LNCaP clone FGC (cell line): ENCODE results near the gene NACA2.
"Not testable (repeated sequence)": the region's sequence is repeated elsewhere in the genome, so short reads cannot be mapped to it uniquely, and the experiment has no call there.

Source experiments
- DNase-seq: peaks from one replicate; pipeline ENCODE4 v3.0.0-alpha.2; 2011; ENCODE audit warnings: low read depth
- H3K4me3 ChIP-seq: 2 replicates; pipeline ENCODE4 v1.5.1; 2011; ENCODE audit warnings: mild to moderate bottlenecking, low read depth, low read length, control low read depth
- TF ChIP-seq, protein P1 (sequence below): IDR thresholded peaks from 2 replicates; pipeline ENCODE4 v1.5.1; 2012; ENCODE audit warnings: mild to moderate bottlenecking; ENCODE audit not compliant: control insufficient read depth, insufficient read depth; ENCODE audit errors: extremely low read depth

NACA2 gene

DNA sequence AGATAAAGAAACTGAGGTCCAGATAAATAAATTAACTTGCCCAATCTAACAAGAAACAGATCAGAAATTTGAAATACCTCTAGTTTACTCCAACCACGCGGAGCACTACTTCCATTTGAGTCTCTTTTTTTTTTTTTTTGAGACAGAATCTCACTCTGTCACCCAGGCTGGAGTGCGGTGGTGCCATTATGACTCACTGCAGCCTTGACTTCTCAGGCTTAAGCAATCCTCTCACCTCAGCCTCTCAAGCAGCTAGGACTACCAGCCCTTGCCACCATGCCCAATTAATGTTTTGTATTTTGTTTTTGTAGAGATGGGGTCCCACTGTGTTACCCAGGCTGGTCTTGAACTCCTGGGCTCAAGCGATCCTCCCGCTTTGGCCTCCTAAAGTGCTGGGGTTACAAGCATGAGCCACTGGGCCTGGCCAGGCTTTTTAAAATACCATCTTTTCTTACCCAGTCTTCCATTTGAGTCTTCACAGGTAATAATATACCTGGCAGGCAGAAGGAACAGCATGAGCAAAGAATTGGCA is 3.3 kb upstream of the NACA2 start:
- DNase-seq: no peak
- TF ChIP-seq, protein P1, sequence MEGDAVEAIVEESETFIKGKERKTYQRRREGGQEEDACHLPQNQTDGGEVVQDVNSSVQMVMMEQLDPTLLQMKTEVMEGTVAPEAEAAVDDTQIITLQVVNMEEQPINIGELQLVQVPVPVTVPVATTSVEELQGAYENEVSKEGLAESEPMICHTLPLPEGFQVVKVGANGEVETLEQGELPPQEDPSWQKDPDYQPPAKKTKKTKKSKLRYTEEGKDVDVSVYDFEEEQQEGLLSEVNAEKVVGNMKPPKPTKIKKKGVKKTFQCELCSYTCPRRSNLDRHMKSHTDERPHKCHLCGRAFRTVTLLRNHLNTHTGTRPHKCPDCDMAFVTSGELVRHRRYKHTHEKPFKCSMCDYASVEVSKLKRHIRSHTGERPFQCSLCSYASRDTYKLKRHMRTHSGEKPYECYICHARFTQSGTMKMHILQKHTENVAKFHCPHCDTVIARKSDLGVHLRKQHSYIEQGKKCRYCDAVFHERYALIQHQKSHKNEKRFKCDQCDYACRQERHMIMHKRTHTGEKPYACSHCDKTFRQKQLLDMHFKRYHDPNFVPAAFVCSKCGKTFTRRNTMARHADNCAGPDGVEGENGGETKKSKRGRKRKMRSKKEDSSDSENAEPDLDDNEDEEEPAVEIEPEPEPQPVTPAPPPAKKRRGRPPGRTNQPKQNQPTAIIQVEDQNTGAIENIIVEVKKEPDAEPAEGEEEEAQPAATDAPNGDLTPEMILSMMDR: no peak

DNA sequence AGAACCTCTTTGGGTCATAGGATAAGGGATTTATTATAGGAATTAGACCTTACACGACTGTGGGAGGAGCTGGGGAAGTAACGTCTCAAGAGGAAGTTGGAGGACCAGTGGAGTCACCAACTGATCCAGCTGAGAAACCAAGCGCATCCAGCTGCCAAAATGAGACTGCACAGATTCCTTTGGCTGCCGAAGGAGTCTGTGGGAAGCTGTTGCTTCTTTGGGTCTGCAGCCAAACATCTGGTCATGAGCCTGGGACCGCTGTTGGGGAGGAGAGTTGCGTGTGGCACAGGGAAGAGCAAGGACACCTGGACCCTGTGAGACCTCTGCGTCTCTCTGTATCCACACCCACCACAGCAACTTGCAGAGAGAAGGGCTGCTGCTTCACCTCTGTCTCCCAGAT is 2.4 kb upstream of the NACA2 start:
- DNase-seq: no peak
- no peak overlapping the region for H3K4me3 ChIP-seq
- TF ChIP-seq, protein P1: no peak

More for the DNA sequence above, 3.3 kb upstream of the NACA2 start:
- H3K4me3 ChIP-seq: no peak overlapping the region

DNA sequence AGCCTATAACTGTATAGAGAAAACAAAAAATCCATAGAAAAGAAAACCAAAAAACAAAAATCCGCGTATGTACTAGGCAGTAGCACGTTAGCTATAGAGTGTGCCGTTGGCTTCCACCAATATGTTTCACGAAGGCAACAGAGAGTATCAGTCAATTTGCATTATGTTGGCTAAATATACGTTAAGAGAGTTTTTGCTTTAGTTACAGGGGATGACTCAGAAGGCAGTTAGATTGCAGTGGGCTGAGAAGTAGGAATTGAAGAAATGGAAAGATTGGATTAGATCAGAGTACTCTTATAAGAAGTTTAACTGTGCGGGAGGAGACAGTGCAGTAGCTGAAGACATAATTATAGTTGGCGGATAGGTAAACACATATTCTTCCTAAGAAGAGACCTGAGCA is 911 bp upstream of the NACA2 start:
- DNase-seq: no peak
- TF ChIP-seq, protein P1: no peak

DNA sequence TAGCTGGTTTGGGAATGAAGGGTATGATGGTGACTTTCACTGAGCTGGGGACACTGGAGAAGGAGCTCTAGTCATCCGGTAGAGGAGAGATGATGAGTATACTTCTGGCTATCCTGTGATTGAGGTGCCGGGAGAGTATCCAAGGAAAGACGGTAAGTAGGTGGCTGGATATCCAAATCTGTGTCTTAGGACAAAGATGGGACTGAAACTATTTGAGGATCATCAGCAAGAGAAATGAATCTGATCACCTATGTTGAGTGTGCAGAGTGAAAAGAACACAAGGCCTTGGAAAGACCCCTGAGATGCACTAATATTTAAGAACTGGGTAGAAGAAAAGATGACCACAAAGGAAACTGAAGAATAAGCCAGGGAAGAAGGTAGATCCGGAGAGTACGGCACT is 1.0 kb downstream of the NACA2 start:
- TF ChIP-seq, protein P1: no peak
- DNase-seq: no peak
- H3K4me3 ChIP-seq: no peak overlapping the region

More for the DNA sequence above, 911 bp upstream of the NACA2 start:
- no peak overlapping the region for H3K4me3 ChIP-seq

DNA sequence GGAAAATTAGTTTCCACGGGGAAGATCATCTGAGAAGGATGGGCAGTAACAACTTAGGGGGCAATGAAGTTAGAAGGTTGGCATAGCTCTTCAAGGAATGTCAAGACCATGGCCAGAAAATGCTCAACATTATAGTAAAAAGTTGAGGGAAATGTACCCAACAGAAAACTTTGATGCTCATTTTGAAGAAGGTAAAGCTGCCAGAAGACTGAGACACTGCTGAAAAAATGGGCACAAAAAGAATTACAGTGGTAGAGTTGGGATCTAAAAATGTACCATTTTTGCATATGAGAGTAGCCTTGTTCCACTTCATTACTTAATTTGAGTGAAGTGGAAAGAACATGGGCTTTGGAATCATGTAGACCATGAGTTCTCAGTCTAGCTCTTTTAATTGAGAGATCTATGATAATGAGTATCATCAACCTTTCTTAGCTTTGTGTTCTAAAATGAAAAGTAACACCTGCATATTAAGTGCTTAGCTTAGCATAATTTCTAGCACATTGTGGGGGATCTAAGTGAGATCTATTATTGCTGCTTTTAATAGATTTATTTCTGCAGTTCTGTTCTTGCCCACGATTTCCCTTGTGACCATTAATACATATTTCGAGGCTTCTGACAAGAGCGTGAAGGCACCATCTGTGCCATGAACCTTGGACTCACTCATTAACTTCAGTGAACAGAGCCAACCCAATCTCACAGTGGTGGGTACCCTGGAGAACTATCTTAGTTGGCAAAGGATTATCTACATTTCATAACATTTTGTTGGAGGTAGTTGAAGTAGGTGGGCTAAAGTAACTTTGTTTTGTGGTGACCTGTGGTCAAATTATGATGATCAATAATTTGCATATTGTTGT is 3.0 kb downstream of the NACA2 start:
- TF ChIP-seq, protein P1: no peak
- no peak for DNase-seq
- H3K4me3 ChIP-seq: no peak overlapping the region

DNA sequence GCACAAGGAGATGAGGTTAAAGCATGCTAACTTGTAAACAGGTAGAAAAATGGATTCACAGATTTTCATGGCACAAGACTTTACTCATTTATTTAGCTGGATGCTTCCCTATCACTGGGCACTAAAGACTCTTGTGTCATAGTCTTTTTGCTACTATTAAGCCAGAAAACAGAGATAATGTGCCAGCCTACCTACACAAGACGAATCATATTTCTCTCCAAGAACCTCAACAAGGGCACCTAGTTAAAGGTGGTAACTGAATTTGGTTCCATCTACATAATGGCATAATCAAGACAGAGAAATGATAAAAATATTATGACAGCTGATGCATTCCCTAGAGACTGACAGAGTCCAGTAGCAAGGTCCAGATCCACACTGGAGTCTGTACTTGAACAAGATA is 3.8 kb downstream of the NACA2 start:
- H3K4me3 ChIP-seq: no peak overlapping the region
- DNase-seq: no peak
- TF ChIP-seq, protein P1: no peak

DNA sequence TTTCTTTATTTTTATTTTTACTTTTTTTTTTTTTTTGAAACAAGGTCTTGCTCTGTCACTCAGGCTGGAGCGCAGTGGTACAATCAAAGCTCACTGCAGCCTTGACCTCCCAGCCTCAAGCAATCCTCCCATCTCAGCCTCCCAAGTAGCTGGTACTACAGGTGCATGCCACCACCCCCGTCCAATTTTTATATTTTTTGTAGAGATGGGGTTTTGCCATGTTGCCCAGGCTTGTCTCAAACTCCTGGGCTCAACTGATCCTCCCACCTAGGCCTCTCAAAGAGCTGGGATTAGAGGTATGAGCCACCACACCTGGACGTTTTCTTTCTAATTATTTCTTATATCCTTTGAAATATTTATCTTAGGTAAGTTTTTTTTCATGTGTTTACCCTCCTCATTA is 4.4 kb downstream of the NACA2 start:
- H3K4me3 ChIP-seq, DNase-seq: not testable (repeated sequence)
